SK-N-SH (cell line): ENCODE data around the gene CCDC102A. TPM values are rescaled to one million over a fixed set of nuclear protein-coding genes. Genes with fewer than 3 reads are reported as not detected.

Source experiments
- CTCF ChIA-PET: fragments of 300-600, 350-600 bp; formaldehyde crosslinking; extraction: SDS; loops from one replicate; lab custom pipeline; 2021; lab: Yijun Ruan, JAX
- POLR2A ChIA-PET: fragments of 350-600 bp; sonication (Branson Sonifier 250); formaldehyde crosslinking; extraction: SDS; loops from one replicate; lab custom pipeline; 2020; ENCODE audit warnings: antibody characterized with exemption, inconsistent platforms; lab: Yijun Ruan, JAX
- DNase-seq: peaks from one replicate; pipeline ENCODE4 v3.0.0; 2012
- H2AFZ ChIP-seq: fragments of 200-600 bp; sonication (generic); 2 replicates; pipeline ENCODE4 v1.8.1; 2016; ENCODE audit warnings: antibody characterized with exemption, mild to moderate bottlenecking, low read depth
- H3F3A ChIP-seq: fragments of 200-600 bp; sonication (generic); replicated peaks from 2 replicates; pipeline ENCODE3; 2016; ENCODE audit warnings: antibody characterized with exemption, mild to moderate bottlenecking; ENCODE audit not compliant: insufficient read depth
- H3K27ac ChIP-seq, 2 experiments: fragments of 200-500 bp in 1 of 2; fragments of 200-600 bp in 1 of 2; sonication (Bioruptor generic) in 1 of 2; sonication (generic), shearing (Covaris generic) in 1 of 2; 2 replicates each; pipeline versions ENCODE4 v1.5.1 to v1.6.1; 2014 to 2016; ENCODE audit warnings: low read depth in 2 of 2, inconsistent platforms in 1 of 2, low read length in 1 of 2, mild to moderate bottlenecking in 1 of 2, mixed read lengths in 1 of 2
- H3K27me3 ChIP-seq: fragments of 200-600 bp; sonication (generic), shearing (Covaris generic); 2 replicates; pipeline ENCODE4 v1.6.1; 2016; ENCODE audit warnings: mixed run types; ENCODE audit not compliant: insufficient read depth
- H3K36me3 ChIP-seq, 2 experiments: fragments of 200-500 bp in 1 of 2; fragments of 200-600 bp in 1 of 2; sonication (Bioruptor generic) in 1 of 2; sonication (generic) in 1 of 2; replicated peaks in 1 of 2; 2 replicates each; pipeline versions ENCODE3 to v1.5.1; 2014 to 2016; ENCODE audit warnings: low read length in 1 of 2, mild to moderate bottlenecking in 1 of 2; ENCODE audit not compliant: insufficient read depth in 2 of 2, control insufficient read depth in 1 of 2
- H3K4me1 ChIP-seq, 2 experiments: fragments of 200-500 bp in 1 of 2; fragments of 200-600 bp in 1 of 2; sonication (Bioruptor generic) in 1 of 2; sonication (generic), shearing (Covaris generic) in 1 of 2; 2 replicates each; pipeline versions ENCODE4 v1.5.1 to v1.6.1; 2014 to 2016; ENCODE audit warnings: low read depth in 1 of 2, low read length in 1 of 2, mixed run types in 1 of 2; ENCODE audit not compliant: insufficient read depth in 2 of 2, control insufficient read depth in 1 of 2
- H3K4me2 ChIP-seq: fragments of 200-600 bp; sonication (generic), shearing (Covaris generic); 2 replicates; pipeline ENCODE4 v1.6.1; 2017; ENCODE audit warnings: mixed run types
- H3K4me3 ChIP-seq, 2 experiments: fragments of 200-500 bp in 1 of 2; fragments of 200-600 bp in 1 of 2; sonication (Bioruptor generic) in 1 of 2; sonication (generic), shearing (Covaris generic) in 1 of 2; 2 replicates each; pipeline versions ENCODE4 v1.5.1 to v1.8.1; 2014 to 2016; ENCODE audit warnings: low read depth in 2 of 2, inconsistent platforms in 1 of 2, low read length in 1 of 2, mild to moderate bottlenecking in 1 of 2, mixed read lengths in 1 of 2, moderate library complexity in 1 of 2
- H3K79me2 ChIP-seq: fragments of 200-600 bp; sonication (generic); 2 replicates; pipeline ENCODE4 v1.8.1; 2017; ENCODE audit warnings: mild to moderate bottlenecking; ENCODE audit not compliant: insufficient read depth
- H3K9ac ChIP-seq: fragments of 200-600 bp; sonication (generic); 2 replicates; pipeline ENCODE4 v1.6.1; 2017; ENCODE audit warnings: mixed run types
- H3K9me2 ChIP-seq: fragments of 200-600 bp; sonication (generic); 2 replicates; pipeline ENCODE4 v1.6.1; 2017; ENCODE audit warnings: mixed run types
- H3K9me3 ChIP-seq: fragments of 200-600 bp; sonication (generic); 2 replicates; pipeline ENCODE4 v1.6.1; 2017; ENCODE audit warnings: mixed run types, mild to moderate bottlenecking, moderate library complexity
- H4K20me1 ChIP-seq: fragments of 200-600 bp; sonication (generic); 2 replicates; pipeline ENCODE4 v1.6.1; 2017; ENCODE audit warnings: mild to moderate bottlenecking, mixed run types; ENCODE audit not compliant: insufficient read depth
- CHD2 ChIP-seq: fragments of 150-350 bp; IDR thresholded peaks from 2 replicates; pipeline ENCODE4 v1.6.1; 2018; ENCODE audit warnings: low read length; ENCODE audit not compliant: partially characterized antibody
- ELF1 ChIP-seq: IDR thresholded peaks from 2 replicates; pipeline ENCODE4 v1.4.0; 2012
- EP300 ChIP-seq, 2 experiments: IDR thresholded peaks; 2 replicates each; pipeline versions ENCODE4 v1.4.0 to v1.6.1; 2012; ENCODE audit warnings: borderline replicate concordance in 1 of 2, low read depth in 1 of 2, low read length in 1 of 2
- FOXJ3 ChIP-seq: sonication (generic); formaldehyde crosslinking; IDR thresholded peaks from 2 replicates; pipeline ENCODE4 v1.5.1; 2020; ENCODE audit warnings: mild to moderate bottlenecking, missing genetic modification reagents
- GABPA ChIP-seq: IDR thresholded peaks from 2 replicates; pipeline ENCODE4 v1.4.0; 2012; ENCODE audit warnings: low read depth, mild to moderate bottlenecking
- JUND ChIP-seq: IDR thresholded peaks from 2 replicates; pipeline ENCODE4 v1.4.0; 2012
- MXI1 ChIP-seq: IDR thresholded peaks from 2 replicates; pipeline ENCODE4 v1.6.1; 2012; ENCODE audit warnings: mild to moderate bottlenecking, low read depth, low read length, improper control_type of control experiment
- NFIC ChIP-seq: IDR thresholded peaks from 2 replicates; pipeline ENCODE4 v1.4.0; 2012; ENCODE audit warnings: borderline replicate concordance
- NRF1 ChIP-seq: IDR thresholded peaks from 2 replicates; pipeline ENCODE4 v1.6.1; 2012; ENCODE audit warnings: low read depth, mild to moderate bottlenecking, low read length
- RFX5 ChIP-seq: IDR thresholded peaks from 2 replicates; pipeline ENCODE4 v1.6.1; 2012; ENCODE audit warnings: mild to moderate bottlenecking, improper control_type of control experiment, low read length
- RXRA ChIP-seq: IDR thresholded peaks from 2 replicates; pipeline ENCODE4 v1.4.0; 2012; ENCODE audit warnings: low read depth, mild to moderate bottlenecking, borderline replicate concordance
- SMC3 ChIP-seq: IDR thresholded peaks from 2 replicates; pipeline ENCODE4 v1.6.1; 2012; ENCODE audit warnings: low read depth, low read length, improper control_type of control experiment
- TAF1 ChIP-seq: IDR thresholded peaks from 2 replicates; pipeline ENCODE4 v1.6.1; 2012; ENCODE audit warnings: low read depth, mild to moderate bottlenecking, low read length, moderate library complexity, borderline replicate concordance
- YY1 ChIP-seq: IDR thresholded peaks from 2 replicates; pipeline ENCODE4 v1.4.0; 2012; ENCODE audit warnings: low read depth, mild to moderate bottlenecking
- WGBS: methylation state at CpG from one replicate; pipeline ENCODE4 v1.1.6; 2017; ENCODE audit warnings: low lambda C conversion rate; 5-methylcytosine and 5-hydroxymethylcytosine counted together
- polyA plus RNA-seq, 3 experiments: library from polyadenylated mRNA; depleted of rRNA; stranded (reverse); fragments of >200 nt; gene quantifications; 2 replicates each; pipeline ENCODE4 v1.2.3, GENCODE V29; 2012
- TF ChIP-seq, protein P1 (sequence below): IDR thresholded peaks from 2 replicates; pipeline ENCODE4 v1.4.0; 2012; ENCODE audit warnings: low read depth, borderline replicate concordance
- TF ChIP-seq, protein P2 (sequence below): IDR thresholded peaks from 2 replicates; pipeline ENCODE4 v1.6.1; 2012; ENCODE audit warnings: mild to moderate bottlenecking, low read depth, low read length, moderate library complexity
- TF ChIP-seq, protein P3 (sequence below): IDR thresholded peaks from 2 replicates; pipeline ENCODE4 v1.4.0; 2012; ENCODE audit warnings: low read depth, borderline replicate concordance
- TF ChIP-seq, protein P4 (sequence below): IDR thresholded peaks from 2 replicates; pipeline ENCODE4 v1.4.0; 2012; ENCODE audit warnings: low read depth
- TF ChIP-seq, protein P5 (sequence below): fragments of 150-350 bp; IDR thresholded peaks from 2 replicates; pipeline ENCODE4 v1.6.1; 2017; ENCODE audit warnings: antibody characterized with exemption, low read length, low read depth, borderline replicate concordance

CCDC102A gene
- polyA plus RNA-seq, 1 of the 3 experiments (the other 2 are of a cell fraction): 26.2 TPM

DNA sequence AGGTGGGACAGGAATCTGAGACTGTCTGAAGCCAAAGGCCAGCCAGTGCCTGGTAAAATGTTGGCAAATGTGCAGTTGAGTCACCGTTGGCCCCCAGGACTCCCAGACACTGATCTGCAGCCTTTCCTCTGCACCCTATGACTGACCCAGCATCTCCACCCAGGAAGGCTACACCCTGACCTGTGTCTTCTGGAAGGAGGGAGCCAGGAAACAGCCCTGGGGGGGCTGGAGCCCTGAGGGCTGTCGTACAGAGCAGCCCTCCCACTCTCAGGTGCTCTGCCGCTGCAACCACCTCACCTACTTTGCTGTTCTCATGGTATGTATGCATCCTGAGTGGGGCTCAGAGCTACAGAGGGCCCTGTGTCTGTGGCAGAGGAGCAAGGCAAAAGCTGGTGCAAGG is 30.1 kb upstream of the CCDC102A start:
- no peak overlapping the region for H2AFZ ChIP-seq
- H3K4me2 ChIP-seq: no peak overlapping the region
- ChIA-PET CTCF (interaction anchor here (0.8 to 3.0 kb wide), 4 partner anchors 9 to 83 kb away, joined by 3 to 10 read pairs (median 5); no protein-coding TSS in a partner anchor), POLR2A (no interaction called here)
- H3K79me2 ChIP-seq: no peaks in the 10 kb centered on the region
- H3F3A ChIP-seq: peaks cover 8% of the 10 kb centered on the region
- 76% methylated on average over 2 of the region's 3 CpGs for WGBS
- DNase-seq: no peak
- H3K36me3 ChIP-seq: no peaks in the 10 kb centered on the region
- no peaks in the 10 kb centered on the region for H3K9me3 ChIP-seq
- no peak for TF ChIP-seq NFIC
- no peak for TF ChIP-seq NRF1
- no peak for TF ChIP-seq RFX5
- no peak for TF ChIP-seq EP300 (IDR thresholded peaks at IDR 0.05; ENCODE audit: borderline replicate concordance in 1 of 2, low read depth in 1 of 2, low read length in 1 of 2)
- TF ChIP-seq JUND: no peak
- TF ChIP-seq MXI1: no peak
- TF ChIP-seq, protein P1, sequence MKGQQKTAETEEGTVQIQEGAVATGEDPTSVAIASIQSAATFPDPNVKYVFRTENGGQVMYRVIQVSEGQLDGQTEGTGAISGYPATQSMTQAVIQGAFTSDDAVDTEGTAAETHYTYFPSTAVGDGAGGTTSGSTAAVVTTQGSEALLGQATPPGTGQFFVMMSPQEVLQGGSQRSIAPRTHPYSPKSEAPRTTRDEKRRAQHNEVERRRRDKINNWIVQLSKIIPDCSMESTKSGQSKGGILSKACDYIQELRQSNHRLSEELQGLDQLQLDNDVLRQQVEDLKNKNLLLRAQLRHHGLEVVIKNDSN: no peak
- TF ChIP-seq YY1: no peak
- TF ChIP-seq TAF1: no peak
- TF ChIP-seq RXRA: no peak
- no peak for TF ChIP-seq GABPA
- no peaks in the 10 kb centered on the region for H4K20me1 ChIP-seq
- H3K27me3 ChIP-seq: no peaks in the 10 kb centered on the region
- no peaks in the 10 kb centered on the region; a peak in 2 of 4 replicates for H3K4me1 ChIP-seq
- no peak overlapping the region for H3K27ac ChIP-seq
- H3K4me3 ChIP-seq: no peak overlapping the region
- no peak overlapping the region for H3K9ac ChIP-seq
- no peaks in the 10 kb centered on the region for H3K9me2 ChIP-seq

DNA sequence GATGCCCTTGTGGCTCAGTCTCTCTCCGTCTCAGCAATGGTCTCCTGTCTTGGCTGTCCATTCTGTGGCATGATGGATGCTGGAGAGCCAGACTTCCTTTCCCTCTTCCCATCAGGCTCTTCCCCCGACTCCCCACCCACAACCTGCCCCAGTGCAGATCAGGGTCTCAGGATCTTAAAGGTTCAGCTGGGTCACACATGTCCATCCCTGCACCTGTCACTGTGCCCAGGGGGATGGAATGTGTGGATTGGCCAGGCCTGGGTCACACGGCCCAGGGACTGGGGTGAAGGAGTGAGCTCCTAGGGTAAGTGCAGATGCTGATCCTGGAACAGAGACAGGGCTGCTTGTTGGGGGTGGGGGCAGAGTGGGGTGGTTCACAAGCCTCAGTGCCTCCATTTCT is 29.1 kb upstream of the CCDC102A start:
- Histone ChIP-seq H3K4me3 (no peak overlapping the region), H3K79me2 (no peaks in the 10 kb centered on the region), H3F3A (peaks cover 8% of the 10 kb centered on the region), H3K4me1 (no peaks in the 10 kb centered on the region; a peak in 2 of 4 replicates), H3K36me3 (no peaks in the 10 kb centered on the region), H3K9ac (no peak overlapping the region), H2AFZ (no peak overlapping the region), H3K9me2 (no peaks in the 10 kb centered on the region), H3K4me2 (no peak overlapping the region), H3K27ac (no peak overlapping the region), H3K27me3 (no peaks in the 10 kb centered on the region), H4K20me1 (no peaks in the 10 kb centered on the region), H3K9me3 (no peaks in the 10 kb centered on the region)
- POLR2A ChIA-PET: no interaction called here
- DNase-seq: no peak
- CTCF ChIA-PET: interaction anchor here (1.4 to 3.0 kb wide), 3 partner anchors 11 to 83 kb away, joined by 7 to 16 read pairs (median 10); no protein-coding TSS in a partner anchor
- WGBS: 94% methylated on average over 3 of the region's 3 CpGs
- TF ChIP-seq NFIC (no peak), GABPA (no peak), CHD2 (no peak), FOXJ3 (CRISPR knock-in tag) (no peak), JUND (no peak), ELF1 (no peak), RXRA (no peak), NRF1 (no peak), RFX5 (no peak), SMC3 (no peak)
- TF ChIP-seq, protein P2, sequence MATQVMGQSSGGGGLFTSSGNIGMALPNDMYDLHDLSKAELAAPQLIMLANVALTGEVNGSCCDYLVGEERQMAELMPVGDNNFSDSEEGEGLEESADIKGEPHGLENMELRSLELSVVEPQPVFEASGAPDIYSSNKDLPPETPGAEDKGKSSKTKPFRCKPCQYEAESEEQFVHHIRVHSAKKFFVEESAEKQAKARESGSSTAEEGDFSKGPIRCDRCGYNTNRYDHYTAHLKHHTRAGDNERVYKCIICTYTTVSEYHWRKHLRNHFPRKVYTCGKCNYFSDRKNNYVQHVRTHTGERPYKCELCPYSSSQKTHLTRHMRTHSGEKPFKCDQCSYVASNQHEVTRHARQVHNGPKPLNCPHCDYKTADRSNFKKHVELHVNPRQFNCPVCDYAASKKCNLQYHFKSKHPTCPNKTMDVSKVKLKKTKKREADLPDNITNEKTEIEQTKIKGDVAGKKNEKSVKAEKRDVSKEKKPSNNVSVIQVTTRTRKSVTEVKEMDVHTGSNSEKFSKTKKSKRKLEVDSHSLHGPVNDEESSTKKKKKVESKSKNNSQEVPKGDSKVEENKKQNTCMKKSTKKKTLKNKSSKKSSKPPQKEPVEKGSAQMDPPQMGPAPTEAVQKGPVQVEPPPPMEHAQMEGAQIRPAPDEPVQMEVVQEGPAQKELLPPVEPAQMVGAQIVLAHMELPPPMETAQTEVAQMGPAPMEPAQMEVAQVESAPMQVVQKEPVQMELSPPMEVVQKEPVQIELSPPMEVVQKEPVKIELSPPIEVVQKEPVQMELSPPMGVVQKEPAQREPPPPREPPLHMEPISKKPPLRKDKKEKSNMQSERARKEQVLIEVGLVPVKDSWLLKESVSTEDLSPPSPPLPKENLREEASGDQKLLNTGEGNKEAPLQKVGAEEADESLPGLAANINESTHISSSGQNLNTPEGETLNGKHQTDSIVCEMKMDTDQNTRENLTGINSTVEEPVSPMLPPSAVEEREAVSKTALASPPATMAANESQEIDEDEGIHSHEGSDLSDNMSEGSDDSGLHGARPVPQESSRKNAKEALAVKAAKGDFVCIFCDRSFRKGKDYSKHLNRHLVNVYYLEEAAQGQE: no peak
- TF ChIP-seq, protein P3, sequence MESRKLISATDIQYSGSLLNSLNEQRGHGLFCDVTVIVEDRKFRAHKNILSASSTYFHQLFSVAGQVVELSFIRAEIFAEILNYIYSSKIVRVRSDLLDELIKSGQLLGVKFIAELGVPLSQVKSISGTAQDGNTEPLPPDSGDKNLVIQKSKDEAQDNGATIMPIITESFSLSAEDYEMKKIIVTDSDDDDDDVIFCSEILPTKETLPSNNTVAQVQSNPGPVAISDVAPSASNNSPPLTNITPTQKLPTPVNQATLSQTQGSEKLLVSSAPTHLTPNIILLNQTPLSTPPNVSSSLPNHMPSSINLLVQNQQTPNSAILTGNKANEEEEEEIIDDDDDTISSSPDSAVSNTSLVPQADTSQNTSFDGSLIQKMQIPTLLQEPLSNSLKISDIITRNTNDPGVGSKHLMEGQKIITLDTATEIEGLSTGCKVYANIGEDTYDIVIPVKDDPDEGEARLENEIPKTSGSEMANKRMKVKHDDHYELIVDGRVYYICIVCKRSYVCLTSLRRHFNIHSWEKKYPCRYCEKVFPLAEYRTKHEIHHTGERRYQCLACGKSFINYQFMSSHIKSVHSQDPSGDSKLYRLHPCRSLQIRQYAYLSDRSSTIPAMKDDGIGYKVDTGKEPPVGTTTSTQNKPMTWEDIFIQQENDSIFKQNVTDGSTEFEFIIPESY: no peak
- TF ChIP-seq, protein P4, sequence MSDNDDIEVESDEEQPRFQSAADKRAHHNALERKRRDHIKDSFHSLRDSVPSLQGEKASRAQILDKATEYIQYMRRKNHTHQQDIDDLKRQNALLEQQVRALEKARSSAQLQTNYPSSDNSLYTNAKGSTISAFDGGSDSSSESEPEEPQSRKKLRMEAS: no peak
- TF ChIP-seq, protein P1: no peak
- TF ChIP-seq, protein P5, sequence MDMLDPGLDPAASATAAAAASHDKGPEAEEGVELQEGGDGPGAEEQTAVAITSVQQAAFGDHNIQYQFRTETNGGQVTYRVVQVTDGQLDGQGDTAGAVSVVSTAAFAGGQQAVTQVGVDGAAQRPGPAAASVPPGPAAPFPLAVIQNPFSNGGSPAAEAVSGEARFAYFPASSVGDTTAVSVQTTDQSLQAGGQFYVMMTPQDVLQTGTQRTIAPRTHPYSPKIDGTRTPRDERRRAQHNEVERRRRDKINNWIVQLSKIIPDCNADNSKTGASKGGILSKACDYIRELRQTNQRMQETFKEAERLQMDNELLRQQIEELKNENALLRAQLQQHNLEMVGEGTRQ: no peak
